HTR-8/SVneo (cell line): ENCODE results near the gene LEPR.
"Not testable (repeated sequence)": the region's sequence is repeated elsewhere in the genome, so short reads cannot be mapped to it uniquely, and the experiment has no call there.

ENCODE experiments used
- DNase-seq: peaks from one replicate; pipeline ENCODE4 v3.0.0; 2011; ENCODE audit warnings: low spot score, mixed read lengths; ENCODE audit not compliant: insufficient read length
- FAIRE-seq: peaks from 2 replicates; lab custom pipeline; 2011; peaks lifted over from hg19 to GRCh38; lab: Jason Lieb, UNC

LEPR gene

DNA sequence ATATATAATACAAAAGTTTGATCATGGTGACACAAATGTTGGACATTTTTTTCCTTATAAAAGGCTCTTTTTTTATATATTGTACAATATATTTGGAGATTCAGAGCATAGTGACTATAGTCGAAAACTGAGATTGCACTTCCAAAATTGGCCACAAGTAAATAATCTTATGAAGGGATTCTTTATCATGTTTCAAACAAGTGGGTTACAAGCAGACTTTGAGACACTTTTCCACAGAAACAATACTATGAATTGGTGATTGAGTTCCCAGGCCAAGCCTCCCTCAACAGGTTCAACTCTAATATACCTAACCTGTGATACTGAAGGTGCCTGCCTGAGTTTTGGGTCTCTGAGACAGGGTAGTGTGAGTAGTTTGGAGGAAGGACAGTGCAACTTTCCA lies 13.8 kb downstream of the LEPR start:
- DNase-seq (no peak), FAIRE-seq (no peak)

- no peak for FAIRE-seq
- DNase-seq: no peak
Observed at GRCh38 chr1:65434760-65435159, 14.3 kb downstream of the LEPR start.

DNA sequence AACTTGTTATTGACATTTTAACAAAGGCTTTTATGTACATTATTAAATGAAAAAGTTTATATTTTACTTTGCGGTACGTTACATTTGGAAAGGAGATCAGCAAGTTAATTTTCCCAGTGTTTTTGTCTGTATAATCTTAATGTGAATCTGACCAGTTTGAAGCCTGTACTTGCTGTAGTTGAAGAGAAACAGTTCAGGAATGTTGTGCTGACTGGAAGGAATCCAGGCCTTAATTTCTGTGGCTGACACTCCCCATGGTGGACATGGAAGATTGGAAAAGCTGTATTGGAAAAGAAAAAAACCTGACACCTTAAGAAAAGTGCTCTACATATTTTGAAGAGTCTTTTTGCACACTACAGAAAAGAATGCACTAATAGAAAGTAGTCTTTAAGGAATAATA lies 15.5 kb downstream of the LEPR start:
- DNase-seq (no peak), FAIRE-seq (no peak)

- FAIRE-seq (no peak), DNase-seq (no peak)
Observed at GRCh38 chr1:65437616-65438015, 17.1 kb downstream of the LEPR start.

DNA sequence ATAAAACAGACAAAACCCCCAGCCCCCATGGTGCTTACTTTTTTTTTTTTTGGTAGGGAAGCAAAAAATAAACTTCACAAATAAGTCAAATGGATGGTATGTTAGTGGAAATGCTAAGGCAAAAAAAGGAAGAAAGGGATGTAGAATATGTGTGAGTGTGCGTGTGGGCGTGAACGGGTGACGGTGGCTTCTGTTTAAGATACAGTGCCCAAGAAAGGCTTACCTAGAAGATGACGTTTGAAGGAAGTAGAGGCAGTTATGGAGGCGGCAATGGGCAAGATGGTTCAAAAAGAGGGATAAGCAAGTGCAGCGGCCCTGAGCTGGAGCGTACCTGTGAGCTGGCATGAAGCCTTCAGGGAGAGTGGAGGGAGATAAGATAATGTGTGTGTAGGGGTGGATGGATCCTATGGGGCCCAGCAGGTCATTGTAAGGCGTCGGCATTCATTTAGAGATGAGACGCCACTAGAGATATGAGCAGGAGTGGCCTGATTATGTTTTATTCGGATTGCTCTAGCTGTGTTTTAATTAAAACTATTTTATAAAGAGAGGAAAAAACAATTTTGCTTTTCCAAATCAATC lies 19.9 kb downstream of the LEPR start:
- DNase-seq (no peak), FAIRE-seq (no peak)

GRCh38 chr1:65440915-65441314 lies 20.4 kb downstream of the LEPR start:
- FAIRE-seq (no peak), DNase-seq (no peak)

DNA sequence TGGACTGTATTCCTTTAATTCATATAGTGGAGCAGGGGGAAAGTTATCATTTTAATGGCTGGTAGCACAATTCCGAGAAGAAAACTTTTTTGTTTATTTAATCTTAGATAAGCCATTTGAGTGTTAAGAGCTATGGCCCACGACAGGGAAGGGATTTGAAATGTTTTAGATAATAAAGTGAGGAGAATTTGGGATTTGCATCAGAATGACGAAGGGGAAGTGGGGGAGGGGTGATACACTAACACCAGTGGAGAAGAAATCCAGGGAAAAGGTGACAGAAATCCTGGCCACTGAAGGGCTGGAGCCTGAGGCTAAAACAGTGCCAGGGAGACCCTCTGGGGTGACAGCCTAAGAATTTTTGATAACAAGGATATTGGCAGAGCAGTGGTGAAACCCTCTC lies 21.0 kb downstream of the LEPR start:
- DNase-seq (no peak), FAIRE-seq (no peak)

GRCh38 chr1:65442442-65442841 lies 22.0 kb downstream of the LEPR start:
- DNase-seq (no peak), FAIRE-seq (no peak)

GRCh38 chr1:65443647-65444046 lies 23.2 kb downstream of the LEPR start:
- FAIRE-seq: no peak
- no peak for DNase-seq

DNA sequence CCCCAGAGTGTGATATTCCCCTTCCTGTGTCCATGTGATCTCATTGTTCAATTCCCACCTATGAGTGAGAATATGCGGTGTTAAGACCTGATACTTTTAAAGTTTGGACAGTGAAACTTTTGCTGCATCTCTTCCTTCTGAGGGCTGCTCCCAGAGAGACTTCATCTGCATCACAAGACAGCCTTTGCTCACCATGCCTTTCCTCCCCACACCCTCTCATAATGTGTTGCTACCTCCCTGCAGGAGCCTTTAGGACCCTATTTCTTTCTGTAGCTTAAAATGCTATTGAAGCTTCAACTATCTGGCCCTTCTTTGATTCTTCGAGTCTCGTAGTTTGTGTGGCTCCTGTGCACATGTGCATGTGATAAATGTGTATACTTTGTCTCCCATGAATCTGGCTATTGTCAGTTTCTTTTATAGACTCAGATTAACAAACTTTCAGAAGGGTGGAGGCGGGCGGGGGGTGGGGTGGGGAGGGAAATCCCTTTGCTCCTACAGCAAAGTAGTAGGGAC lies 23.7 kb downstream of the LEPR start:
- no peak for DNase-seq
- no peak for FAIRE-seq

GRCh38 chr1:65445837-65446236 lies 25.4 kb downstream of the LEPR start:
- DNase-seq (no peak), FAIRE-seq (no peak)

- FAIRE-seq (no peak), DNase-seq (no peak)
Observed at GRCh38 chr1:65449214-65449823, 28.9 kb downstream of the LEPR start.

GRCh38 chr1:65455678-65456077 lies 35.2 kb downstream of the LEPR start:
- FAIRE-seq, DNase-seq: not testable (repeated sequence)

- DNase-seq (no peak), FAIRE-seq (no peak)
Observed at GRCh38 chr1:65456481-65456880, 36.0 kb downstream of the LEPR start.

GRCh38 chr1:65457868-65458267 lies 37.4 kb downstream of the LEPR start:
- DNase-seq (no peak), FAIRE-seq (no peak)

DNA sequence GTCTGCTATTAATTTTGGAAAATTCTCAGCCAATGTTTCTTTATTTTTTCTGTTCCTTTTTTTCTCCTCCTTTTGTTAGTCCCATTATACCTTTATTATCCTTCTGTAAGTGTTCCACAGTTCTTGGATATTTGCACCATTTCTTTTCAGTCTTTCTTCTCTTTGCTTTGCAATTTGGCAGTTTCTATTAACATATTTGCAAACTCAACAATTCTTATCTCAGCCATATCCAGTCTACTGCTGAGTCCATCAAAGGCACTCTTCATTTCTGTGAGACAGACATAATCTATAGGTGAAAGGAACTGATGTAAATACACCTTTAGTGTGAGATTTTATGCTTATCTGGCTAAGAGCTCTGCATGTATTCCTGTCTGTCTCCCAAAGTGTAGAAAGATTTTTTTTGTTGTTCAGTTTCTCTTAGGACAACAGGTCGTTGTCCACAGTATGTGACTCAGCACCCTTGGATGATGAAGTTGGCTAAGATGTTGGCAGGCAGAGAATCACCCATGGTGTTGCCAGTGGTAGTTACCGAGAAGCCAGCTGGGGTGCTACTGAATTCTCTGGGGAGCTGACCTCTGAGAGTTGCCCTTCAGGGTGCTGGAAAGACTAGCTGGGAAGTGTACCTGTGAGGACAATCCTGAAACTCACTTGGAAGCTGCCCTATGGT lies 38.4 kb downstream of the LEPR start:
- no peak for DNase-seq

DNA sequence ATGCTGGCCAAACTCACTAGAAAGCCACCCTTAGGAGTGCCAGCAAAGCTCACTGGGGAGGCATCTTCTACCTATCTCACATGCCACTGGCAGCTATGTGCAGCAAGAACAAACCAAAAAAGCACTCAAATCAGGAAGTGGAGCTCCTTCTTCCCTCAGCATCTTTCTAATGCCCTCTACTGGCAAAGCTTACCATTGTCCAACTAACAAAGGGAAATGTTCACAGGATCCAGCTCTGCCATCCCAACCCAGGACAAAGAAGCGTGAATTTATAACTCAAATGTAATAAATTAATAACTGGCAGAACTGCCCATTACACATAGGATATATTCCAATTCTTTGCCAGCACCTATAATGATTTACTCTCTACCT lies 38.9 kb downstream of the LEPR start:
- DNase-seq (peak; percentile 10), FAIRE-seq (no peak)

More for the DNA sequence above, 38.4 kb downstream of the LEPR start:
- FAIRE-seq: no peak

DNA sequence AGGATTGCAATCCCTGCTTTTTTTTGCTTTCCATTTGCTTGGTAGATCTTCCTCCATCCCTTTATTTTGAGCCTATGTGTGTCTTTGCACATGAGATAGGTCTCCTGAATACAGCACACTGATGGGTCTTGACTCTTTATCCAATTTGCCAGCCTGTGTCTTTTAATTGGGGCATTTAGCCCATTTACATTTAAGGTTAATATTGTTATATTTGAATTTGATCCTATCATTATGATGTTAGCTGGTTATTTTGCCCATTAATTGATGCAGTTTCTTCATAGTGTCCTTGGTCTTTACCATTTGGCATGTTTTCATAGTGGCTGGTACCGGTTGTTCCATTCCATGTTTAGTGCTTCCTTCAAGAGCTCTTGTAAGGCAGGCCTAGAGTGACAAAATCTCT lies 45.4 kb downstream of the LEPR start:
- not testable (repeated sequence) for DNase-seq, FAIRE-seq

DNA sequence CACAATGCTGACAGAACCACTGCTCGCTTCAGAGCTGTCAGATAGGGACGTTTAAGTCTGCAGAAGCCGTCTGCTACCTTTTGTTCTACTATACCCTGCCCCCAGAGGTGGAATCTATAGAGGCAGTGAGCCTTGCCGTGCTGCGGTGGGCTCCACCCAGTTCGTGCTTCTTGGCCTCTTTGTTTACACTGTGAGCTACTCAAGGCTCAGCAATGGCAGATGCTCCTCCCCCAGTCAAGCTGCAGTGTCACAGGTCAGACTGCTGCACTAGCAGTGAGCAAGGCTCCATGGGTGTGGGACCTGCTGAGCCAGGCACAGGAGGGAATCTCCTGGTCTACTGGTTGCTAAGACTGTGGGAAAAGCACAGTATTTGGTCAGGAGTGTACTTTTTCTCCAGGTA lies 47.1 kb downstream of the LEPR start:
- FAIRE-seq (no peak), DNase-seq (peak; percentile 5)

- FAIRE-seq (no peak), DNase-seq (no peak)
Observed at GRCh38 chr1:65469126-65469888, 48.8 kb downstream of the LEPR start.

GRCh38 chr1:65469889-65470340 lies 49.4 kb downstream of the LEPR start:
- DNase-seq (no peak), FAIRE-seq (no peak)
